ENCODE measurements around the gene HRAS.

Gene HRAS

DNA sequence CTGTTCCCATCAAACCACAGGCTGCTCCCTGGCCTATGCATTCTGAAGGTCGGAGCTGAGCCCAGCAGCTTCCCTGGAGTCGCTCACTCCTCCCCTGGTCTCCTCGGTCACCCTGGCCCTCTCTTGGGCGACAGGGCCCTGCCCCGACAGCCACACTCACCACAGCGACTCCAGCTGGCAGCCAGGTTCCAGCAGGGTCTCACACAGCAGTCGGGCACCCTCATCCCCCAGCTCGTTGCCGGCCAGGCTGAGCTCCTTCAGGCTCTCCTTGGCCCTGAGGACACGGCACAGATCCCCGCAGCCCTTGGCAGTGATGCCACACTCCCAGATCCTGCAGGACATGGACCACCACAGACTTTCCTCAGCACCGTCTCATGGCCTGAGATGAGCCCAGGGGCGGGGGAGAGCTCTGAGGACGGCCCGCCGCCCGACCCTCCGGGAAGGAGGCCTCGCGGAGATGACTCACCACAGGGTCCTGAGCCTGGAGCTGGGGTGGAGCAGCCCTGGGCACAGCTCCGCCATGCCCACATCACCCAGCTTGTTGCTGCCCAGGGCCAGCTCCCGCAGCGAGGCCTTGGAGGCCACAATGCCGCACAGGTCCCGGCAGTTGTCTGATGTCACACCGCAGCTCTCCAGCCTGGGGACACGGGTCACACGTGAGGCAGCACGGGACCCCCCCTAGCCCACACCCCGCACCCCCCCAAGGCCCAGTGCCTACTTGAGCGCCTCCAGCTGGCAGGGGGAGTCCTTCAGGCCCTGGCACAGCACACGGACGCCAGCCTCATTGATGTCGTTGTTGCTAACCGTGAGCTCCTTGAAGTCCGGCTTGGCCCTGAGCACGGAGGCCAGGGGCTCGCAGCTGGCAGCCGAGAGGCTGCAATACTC lies 36.8 kb downstream of the HRAS start:
- CTCF ChIA-PET, result no interaction called here
- no peak for DNase-seq (ENCODE audit: extremely low spot score)
- POLR2A ChIA-PET, result interaction anchor here (1.2 to 1.9 kb wide), 2 partner anchors 9 to 77 kb away, joined by 4 to 13 read pairs; partner anchors contain the start of gene RNH1
- TF ChIP-seq NFRKB (IDR thresholded peaks at IDR 0.05) (no peak), ELF4 (IDR thresholded peaks at IDR 0.05) (no peak), SP1 (IDR thresholded peaks at IDR 0.05) (no peak), HDGF (IDR thresholded peaks at IDR 0.05; ENCODE audit: borderline replicate concordance) (no peak)

GRCh38 chr11:497565-498296 lies 37.6 kb downstream of the HRAS start:
- CTCF ChIA-PET, result no interaction called here
- POLR2A ChIA-PET, result interaction anchor here (1.2 to 1.9 kb wide), 2 partner anchors 9 to 78 kb away, joined by 4 to 13 read pairs; partner anchors contain the start of gene RNH1
- TF ChIP-seq FOXK2 (IDR thresholded peaks at IDR 0.05) (no peak), LEF1 (IDR thresholded peaks at IDR 0.05; ENCODE audit: borderline replicate concordance) (no peak), FOXA1 (IDR thresholded peaks at IDR 0.05) (no peak), HDGF (IDR thresholded peaks at IDR 0.05; ENCODE audit: borderline replicate concordance) (no peak), ARNT (IDR thresholded peaks at IDR 0.05) (no peak), SP1 (IDR thresholded peaks at IDR 0.05) (no peak), L3MBTL2 (conservative IDR thresholded peaks at IDR 0.05) (no peak), BHLHE40 (IDR thresholded peaks at IDR 0.05; ENCODE audit: borderline replicate concordance) (no peak), ELF4 (IDR thresholded peaks at IDR 0.05) (no peak), TARDBP (IDR thresholded peaks at IDR 0.05) (no peak), ZNF384 (IDR thresholded peaks at IDR 0.05) (no peak), CTBP1 (IDR thresholded peaks at IDR 0.05; ENCODE audit: borderline replicate concordance) (no peak), NFRKB (IDR thresholded peaks at IDR 0.05) (no peak)
- DNase-seq (ENCODE audit: extremely low spot score), result no peak

- ChIA-PET POLR2A (interaction anchor here (1.0 kb wide), 1 partner anchor 9 kb away, joined by 4 read pairs; the partner anchor contains the start of gene RNH1), CTCF (no interaction called here)
- no peak for DNase-seq (ENCODE audit: extremely low spot score)
- TF ChIP-seq TARDBP (IDR thresholded peaks at IDR 0.05), result peak; percentile 62; the same call in 1 of the 2 replicates
- TF ChIP-seq L3MBTL2 (conservative IDR thresholded peaks at IDR 0.05), result no peak
Measured at GRCh38 chr11:496834-497564, 38.4 kb downstream of the HRAS start.

GRCh38 chr11:495537-495931 lies 39.8 kb downstream of the HRAS start:
- TF ChIP-seq NFRKB (IDR thresholded peaks at IDR 0.05) (no peak), BHLHE40 (IDR thresholded peaks at IDR 0.05; ENCODE audit: borderline replicate concordance) (no peak), SP1 (IDR thresholded peaks at IDR 0.05) (no peak), LEF1 (IDR thresholded peaks at IDR 0.05; ENCODE audit: borderline replicate concordance) (no peak), L3MBTL2 (conservative IDR thresholded peaks at IDR 0.05) (no peak), ARNT (IDR thresholded peaks at IDR 0.05) (no peak), TARDBP (IDR thresholded peaks at IDR 0.05) (no peak), ZNF384 (IDR thresholded peaks at IDR 0.05) (no peak), FOXA1 (IDR thresholded peaks at IDR 0.05) (no peak), FOXM1 (IDR thresholded peaks at IDR 0.05; ENCODE audit: borderline replicate concordance) (no peak), ELF4 (IDR thresholded peaks at IDR 0.05) (no peak), FOXK2 (IDR thresholded peaks at IDR 0.05) (no peak), HDGF (IDR thresholded peaks at IDR 0.05; ENCODE audit: borderline replicate concordance) (no peak), CTBP1 (IDR thresholded peaks at IDR 0.05; ENCODE audit: borderline replicate concordance) (no peak)
- TF ChIP-seq, protein P1, sequence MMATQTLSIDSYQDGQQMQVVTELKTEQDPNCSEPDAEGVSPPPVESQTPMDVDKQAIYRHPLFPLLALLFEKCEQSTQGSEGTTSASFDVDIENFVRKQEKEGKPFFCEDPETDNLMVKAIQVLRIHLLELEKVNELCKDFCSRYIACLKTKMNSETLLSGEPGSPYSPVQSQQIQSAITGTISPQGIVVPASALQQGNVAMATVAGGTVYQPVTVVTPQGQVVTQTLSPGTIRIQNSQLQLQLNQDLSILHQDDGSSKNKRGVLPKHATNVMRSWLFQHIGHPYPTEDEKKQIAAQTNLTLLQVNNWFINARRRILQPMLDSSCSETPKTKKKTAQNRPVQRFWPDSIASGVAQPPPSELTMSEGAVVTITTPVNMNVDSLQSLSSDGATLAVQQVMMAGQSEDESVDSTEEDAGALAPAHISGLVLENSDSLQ (IDR thresholded peaks at IDR 0.05), result no peak
- no peak for DNase-seq (ENCODE audit: extremely low spot score)
- ChIA-PET CTCF (interaction anchor here (0.7 kb wide), 1 partner anchor 228 kb away, joined by 3 read pairs; no protein-coding TSS in a partner anchor), POLR2A (interaction anchor here (2.9 kb wide), 1 partner anchor 10 kb away, joined by 12 read pairs; no protein-coding TSS in a partner anchor)

DNA sequence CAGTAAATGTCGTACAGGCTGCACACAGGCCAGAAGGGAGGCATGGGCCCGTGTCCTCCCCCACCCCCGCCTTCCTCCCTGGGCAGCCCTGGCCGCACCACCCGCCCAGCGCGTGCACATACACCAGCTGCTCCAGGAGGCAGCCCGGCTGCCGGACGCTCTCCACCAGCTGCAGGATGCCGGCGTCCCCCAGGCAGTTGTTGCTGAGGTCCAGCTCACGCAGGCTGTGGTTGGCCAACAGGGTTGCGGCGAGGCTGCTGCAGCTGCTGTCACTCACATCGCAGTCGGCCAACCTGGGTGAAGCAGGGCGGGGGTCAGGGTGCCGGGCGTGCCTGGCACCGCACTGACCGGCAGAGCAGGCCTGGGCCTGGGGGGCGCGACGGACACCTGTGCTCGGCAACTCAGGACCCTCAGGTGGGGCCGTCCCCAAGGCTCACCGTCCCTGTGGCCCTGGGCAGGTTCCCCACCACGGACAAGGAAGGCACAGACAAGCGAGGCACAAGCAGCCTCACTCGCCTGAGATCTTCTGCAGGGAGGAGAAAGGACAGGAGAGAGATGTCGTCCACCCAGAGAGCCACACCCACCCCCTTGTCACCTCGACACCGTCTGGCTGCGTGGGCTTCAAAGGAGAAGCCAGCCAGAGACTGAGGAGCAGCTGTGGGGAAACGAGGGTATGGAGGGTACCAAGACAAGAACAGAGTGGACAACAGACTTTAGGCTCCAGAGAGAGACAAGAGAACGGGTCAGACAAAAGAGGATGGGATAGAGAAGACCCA lies 40.4 kb downstream of the HRAS start:
- TF ChIP-seq SUZ12 (IDR thresholded peaks at IDR 0.05) (no peak), FOXA1 (IDR thresholded peaks at IDR 0.05) (no peak), L3MBTL2 (conservative IDR thresholded peaks at IDR 0.05) (no peak), HDGF (IDR thresholded peaks at IDR 0.05; ENCODE audit: borderline replicate concordance) (no peak), SP1 (IDR thresholded peaks at IDR 0.05) (no peak)
- TF ChIP-seq, protein P1 (IDR thresholded peaks at IDR 0.05), result no peak
- ChIA-PET POLR2A (interaction anchor here (2.9 kb wide), 1 partner anchor 11 kb away, joined by 12 read pairs; no protein-coding TSS in a partner anchor), CTCF (interaction anchor here (1.0 kb wide), 1 partner anchor 24 kb away, joined by 3 read pairs; no protein-coding TSS in a partner anchor)
- no peak for DNase-seq (ENCODE audit: extremely low spot score)

Data from HEK293T (cell line).